Neural progenitor cell (in vitro differentiated cells): ENCODE data around the gene EHD4. TPM values are rescaled to one million over a fixed set of nuclear protein-coding genes. Genes with fewer than 3 reads are reported as not detected.

ENCODE experiments used
- DNase-seq: peaks from one replicate; pipeline ENCODE4 v3.0.0-alpha.2; 2016; ENCODE audit warnings: low spot score
- H2AFZ ChIP-seq: fragments of 200-600 bp; sonication (generic); replicated peaks from 2 replicates; pipeline ENCODE4 v1.6.1; 2016; ENCODE audit warnings: antibody characterized with exemption
- H3F3A ChIP-seq: fragments of 200-600 bp; sonication (generic); 2 replicates; pipeline ENCODE4 v1.6.1; 2016; ENCODE audit warnings: antibody characterized with exemption, low read depth
- H3K27ac ChIP-seq: fragments of 200-600 bp; sonication (generic); 2 replicates; pipeline ENCODE4 v1.5.1; 2016; ENCODE audit warnings: mild to moderate bottlenecking
- H3K27me3 ChIP-seq: fragments of 200-600 bp; sonication (generic); 2 replicates; pipeline ENCODE4 v1.6.1; 2016; ENCODE audit warnings: mild to moderate bottlenecking, moderate library complexity
- H3K36me3 ChIP-seq: fragments of 200-600 bp; sonication (generic); 2 replicates; pipeline ENCODE4 v1.5.1; 2016
- H3K4me1 ChIP-seq: fragments of 200-600 bp; sonication (generic); 2 replicates; pipeline ENCODE4 v1.6.1; 2016; ENCODE audit warnings: mixed run types
- H3K4me2 ChIP-seq: fragments of 200-600 bp; sonication (generic); 2 replicates; pipeline ENCODE4 v1.6.1; 2016
- H3K4me3 ChIP-seq: fragments of 200-600 bp; sonication (generic); 2 replicates; pipeline ENCODE4 v1.5.1; 2016
- H3K79me2 ChIP-seq: fragments of 200-600 bp; sonication (generic); 2 replicates; pipeline ENCODE4 v1.6.1; 2016; ENCODE audit warnings: low read depth
- H3K9ac ChIP-seq: fragments of 200-600 bp; sonication (generic); 2 replicates; pipeline ENCODE4 v1.6.1; 2016
- H3K9me3 ChIP-seq: fragments of 200-600 bp; sonication (generic); 2 replicates; pipeline ENCODE4 v1.5.1; 2016; ENCODE audit warnings: low read depth
- H4K20me1 ChIP-seq: fragments of 200-600 bp; sonication (generic); 2 replicates; pipeline ENCODE4 v1.6.1; 2016; ENCODE audit warnings: low read depth
- H3K27ac Mint-ChIP-seq: 3 replicates; pipeline ENCODE4 v1.8.0; 2021; ENCODE audit warnings: mixed read lengths
- H3K27me3 Mint-ChIP-seq: 2 replicates; pipeline ENCODE4 v1.8.0; 2022; ENCODE audit warnings: low read depth, mild to moderate bottlenecking, inconsistent platforms, moderate library complexity, mixed read lengths; ENCODE audit not compliant: insufficient read depth
- H3K36me3 Mint-ChIP-seq: 3 replicates; pipeline ENCODE4 v1.8.0; 2021; ENCODE audit warnings: mixed read lengths
- H3K4me1 Mint-ChIP-seq: 3 replicates; pipeline ENCODE4 v1.8.0; 2021; ENCODE audit warnings: mixed read lengths
- H3K4me3 Mint-ChIP-seq: 3 replicates; pipeline ENCODE4 v1.8.0; 2021; ENCODE audit warnings: mild to moderate bottlenecking, moderate library complexity, mixed read lengths
- H3K9me3 Mint-ChIP-seq: 3 replicates; pipeline ENCODE4 v1.8.0; 2020; ENCODE audit warnings: mixed read lengths
- CTCF ChIP-seq: fragments of 200-600 bp; sonication (generic); IDR thresholded peaks from 2 replicates; pipeline ENCODE4 v1.5.1; 2017; ENCODE audit warnings: antibody characterized with exemption, mild to moderate bottlenecking
- EZH2 ChIP-seq: fragments of 200-600 bp; sonication (generic); IDR thresholded peaks from 2 replicates; pipeline ENCODE4 v1.6.1; 2017; ENCODE audit warnings: antibody characterized with exemption, mild to moderate bottlenecking, moderate library complexity
- EZH2phosphoT487 ChIP-seq: fragments of 200-600 bp; sonication (generic); IDR thresholded peaks from 2 replicates; pipeline ENCODE4 v1.6.1; 2017; ENCODE audit warnings: antibody characterized with exemption
- total RNA-seq: library from RNA; depleted of rRNA; stranded (reverse); fragments of >200 nt; gene quantifications from 2 replicates; pipeline ENCODE4 v1.2.3, GENCODE V29; 2015; ENCODE audit warnings: low replicate concordance

Gene EHD4
- total RNA-seq, 1 donor from 2014 or later, result 6.9 TPM

- Mint-ChIP-seq H3K27ac (peak overlapping the region; percentile 12), H3K36me3 (peaks cover 2% of the 10 kb centered on the region), H3K9me3 (no peaks in the 10 kb centered on the region), H3K4me1 (peaks cover 25% of the 10 kb centered on the region), H3K4me3 (no peak overlapping the region), H3K27me3 (peaks cover 2% of the 10 kb centered on the region)
- Histone ChIP-seq H3K9me3 (no peaks in the 10 kb centered on the region), H3K4me2 (no peak overlapping the region), H3K4me3 (no peak overlapping the region), H3K9ac (peak overlapping the region; percentile 14), H3F3A (no peaks in the 10 kb centered on the region), H2AFZ (no peak overlapping the region), H4K20me1 (no peaks in the 10 kb centered on the region), H3K36me3 (no peaks in the 10 kb centered on the region), H3K27ac (no peak overlapping the region), H3K79me2 (no peaks in the 10 kb centered on the region), H3K27me3 (no peaks in the 10 kb centered on the region), H3K4me1 (no peaks in the 10 kb centered on the region)
- DNase-seq, result no peak
- no peak for TF ChIP-seq EZH2
- TF ChIP-seq EZH2phosphoT487, result no peak
- no peak for TF ChIP-seq CTCF
Measured at GRCh38 chr15:41921167-41921566, 51.2 kb downstream of the EHD4 start.

GRCh38 chr15:41919954-41920538 lies 52.3 kb downstream of the EHD4 start:
- no peaks in the 10 kb centered on the region for H4K20me1 ChIP-seq
- H3K4me2 ChIP-seq, result no peak overlapping the region
- H3K27ac ChIP-seq, result no peak overlapping the region
- H3K36me3 Mint-ChIP-seq, result peaks cover 2% of the 10 kb centered on the region
- no peaks in the 10 kb centered on the region for H3K36me3 ChIP-seq
- no peaks in the 10 kb centered on the region for H3K27me3 ChIP-seq
- no peaks in the 10 kb centered on the region for H3K4me1 ChIP-seq
- no peaks in the 10 kb centered on the region for H3F3A ChIP-seq
- no peaks in the 10 kb centered on the region for H3K9me3 ChIP-seq
- no peak overlapping the region for H3K4me3 Mint-ChIP-seq
- no peaks in the 10 kb centered on the region for H3K79me2 ChIP-seq
- H3K4me3 ChIP-seq, result no peak overlapping the region
- H3K9me3 Mint-ChIP-seq, result no peaks in the 10 kb centered on the region
- H3K27me3 Mint-ChIP-seq, result peaks cover 2% of the 10 kb centered on the region
- H3K27ac Mint-ChIP-seq, result no peak overlapping the region
- peaks cover 25% of the 10 kb centered on the region for H3K4me1 Mint-ChIP-seq
- no peak overlapping the region for H3K9ac ChIP-seq
- no peak for DNase-seq
- TF ChIP-seq EZH2phosphoT487 (no peak), CTCF (no peak), EZH2 (no peak)
- H2AFZ ChIP-seq, result no peak overlapping the region

GRCh38 chr15:41919201-41919820 lies 53.0 kb downstream of the EHD4 start:
- no peaks in the 10 kb centered on the region for H3K9me3 Mint-ChIP-seq
- no peak overlapping the region for H3K4me3 Mint-ChIP-seq
- no peak overlapping the region for H3K27ac ChIP-seq
- no peaks in the 10 kb centered on the region for H3F3A ChIP-seq
- no peaks in the 10 kb centered on the region for H4K20me1 ChIP-seq
- no peak for DNase-seq
- H3K9me3 ChIP-seq, result no peaks in the 10 kb centered on the region
- no peaks in the 10 kb centered on the region for H3K27me3 ChIP-seq
- no peak overlapping the region for H3K9ac ChIP-seq
- H3K4me1 Mint-ChIP-seq, result peaks cover 25% of the 10 kb centered on the region
- H3K27ac Mint-ChIP-seq, result no peak overlapping the region
- H3K4me1 ChIP-seq, result no peaks in the 10 kb centered on the region
- no peak overlapping the region for H3K4me3 ChIP-seq
- H3K4me2 ChIP-seq, result no peak overlapping the region
- TF ChIP-seq EZH2 (no peak), EZH2phosphoT487 (no peak), CTCF (no peak)
- H3K79me2 ChIP-seq, result no peaks in the 10 kb centered on the region
- peaks cover 2% of the 10 kb centered on the region for H3K27me3 Mint-ChIP-seq
- peaks cover 2% of the 10 kb centered on the region for H3K36me3 Mint-ChIP-seq
- no peak overlapping the region for H2AFZ ChIP-seq
- H3K36me3 ChIP-seq, result no peaks in the 10 kb centered on the region
